GM18502 (cell line): Measurements from ENCODE around the gene DLGAP1.

Source experiments
- ATAC-seq: cut with Tn5 transposase; IDR thresholded peaks from one replicate; pipeline ENCODE4 v1.9.1; 2021; ENCODE audit warnings: mild to moderate bottlenecking; ENCODE audit not compliant: unreplicated experiment, poor library complexity

Gene DLGAP1

GRCh38 chr18:3967359-3968180 is 487.5 kb downstream of the DLGAP1 start:
- no peak for ATAC-seq

DNA sequence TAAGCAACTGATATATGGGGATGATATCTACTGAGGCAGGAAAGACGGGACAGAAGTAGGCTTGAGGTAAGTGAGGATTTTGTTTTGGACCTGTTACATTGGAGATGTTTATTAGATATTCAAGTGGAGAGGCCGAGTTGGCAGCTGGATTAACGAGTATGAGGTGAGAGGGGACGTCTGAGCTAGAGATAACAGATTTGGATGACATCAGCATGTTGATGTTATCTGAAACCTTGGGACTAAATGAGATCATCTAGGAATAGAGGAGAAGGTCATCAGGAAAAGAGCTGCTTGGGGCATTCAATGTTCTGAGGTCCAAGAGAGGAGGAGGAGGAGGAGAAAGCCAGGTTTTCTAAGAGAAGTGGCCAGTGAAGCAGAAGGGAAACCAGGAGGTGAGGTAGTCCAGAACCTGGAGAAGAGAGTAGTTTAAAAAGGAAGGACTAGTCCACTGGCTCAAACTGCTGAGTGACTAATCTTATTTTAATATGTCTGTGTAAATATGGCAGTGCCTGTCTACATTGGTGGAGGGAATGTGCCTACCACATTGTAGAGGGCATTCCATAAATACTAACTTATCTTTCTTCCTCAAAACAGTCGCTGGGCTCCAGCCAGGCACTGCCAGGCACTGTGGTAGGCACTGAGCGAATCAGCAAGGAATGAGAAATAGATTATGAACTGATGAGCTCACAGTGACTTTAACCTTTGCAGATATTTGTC is 488.3 kb downstream of the DLGAP1 start:
- ATAC-seq, result no peak

GRCh38 chr18:3966246-3966641 is 488.9 kb downstream of the DLGAP1 start:
- no peak for ATAC-seq

DNA sequence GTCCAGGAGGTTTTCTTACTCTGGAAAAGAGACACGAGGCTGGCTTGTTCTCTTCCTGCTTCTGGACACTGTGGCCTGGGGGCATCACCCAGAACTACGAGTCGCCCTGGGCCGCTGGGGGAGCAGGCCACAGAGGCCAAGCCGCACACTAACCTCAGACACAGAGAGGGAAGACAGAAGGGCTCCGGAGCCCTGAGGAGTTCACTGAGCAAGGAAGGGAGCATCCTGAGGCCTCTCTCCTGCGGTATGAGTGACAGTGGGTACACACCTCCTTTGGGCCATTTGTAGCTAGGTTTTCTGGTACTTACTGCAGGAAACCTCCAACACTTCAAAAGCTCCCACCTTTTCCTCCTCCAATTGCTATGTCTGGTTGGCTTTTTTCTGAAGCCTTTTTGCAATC is 494.1 kb downstream of the DLGAP1 start:
- no peak for ATAC-seq

DNA sequence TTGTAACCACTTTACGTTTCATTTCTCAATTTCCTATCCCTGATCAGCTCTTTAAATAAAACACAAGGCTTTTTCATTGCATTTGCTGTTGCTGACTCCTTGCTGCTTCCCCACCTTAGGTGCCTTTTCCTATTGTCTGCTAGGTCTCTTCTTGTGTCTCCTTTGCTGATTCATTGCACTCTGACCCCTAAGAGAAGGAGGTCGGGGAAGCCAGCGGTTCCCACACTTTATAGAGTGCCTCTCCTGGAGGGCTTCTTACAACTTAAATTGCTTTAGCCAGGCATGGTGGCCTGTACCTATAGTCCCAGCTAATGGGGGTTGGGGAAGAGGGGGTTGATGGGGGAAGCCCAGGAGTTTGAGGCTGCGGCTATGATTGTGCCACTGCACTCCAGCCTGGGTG is 495.0 kb downstream of the DLGAP1 start:
- ATAC-seq, result no peak

GRCh38 chr18:3952031-3952430 is 503.1 kb downstream of the DLGAP1 start:
- ATAC-seq, result no peak

- no peak for ATAC-seq
Measured at GRCh38 chr18:3950668-3951404, 504.3 kb downstream of the DLGAP1 start.

- no peak for ATAC-seq
Measured at GRCh38 chr18:3948958-3949357, 506.1 kb downstream of the DLGAP1 start.

- no peak for ATAC-seq
Measured at GRCh38 chr18:3947383-3947782, 507.7 kb downstream of the DLGAP1 start.

DNA sequence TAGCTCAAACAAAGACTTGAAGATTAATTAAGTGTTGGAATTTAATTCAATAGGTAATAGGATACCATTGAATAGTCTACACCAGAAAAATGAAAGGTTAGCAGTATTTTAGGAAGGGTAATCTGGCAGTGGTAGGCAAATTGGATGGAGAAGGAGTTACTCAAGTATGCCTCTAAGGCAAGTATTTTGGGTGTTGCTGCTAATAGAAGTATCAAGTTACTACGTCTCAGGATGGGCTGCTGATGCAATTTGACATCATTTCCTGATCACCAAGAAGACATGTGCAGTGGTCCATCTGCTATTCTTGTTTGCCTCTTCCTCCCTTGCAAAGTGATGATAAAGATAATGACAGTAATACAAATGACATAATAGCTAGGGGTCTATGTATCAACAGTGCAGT is 519.8 kb downstream of the DLGAP1 start:
- no peak for ATAC-seq

- no peak for ATAC-seq
Measured at GRCh38 chr18:3932276-3932675, 522.8 kb downstream of the DLGAP1 start.

DNA sequence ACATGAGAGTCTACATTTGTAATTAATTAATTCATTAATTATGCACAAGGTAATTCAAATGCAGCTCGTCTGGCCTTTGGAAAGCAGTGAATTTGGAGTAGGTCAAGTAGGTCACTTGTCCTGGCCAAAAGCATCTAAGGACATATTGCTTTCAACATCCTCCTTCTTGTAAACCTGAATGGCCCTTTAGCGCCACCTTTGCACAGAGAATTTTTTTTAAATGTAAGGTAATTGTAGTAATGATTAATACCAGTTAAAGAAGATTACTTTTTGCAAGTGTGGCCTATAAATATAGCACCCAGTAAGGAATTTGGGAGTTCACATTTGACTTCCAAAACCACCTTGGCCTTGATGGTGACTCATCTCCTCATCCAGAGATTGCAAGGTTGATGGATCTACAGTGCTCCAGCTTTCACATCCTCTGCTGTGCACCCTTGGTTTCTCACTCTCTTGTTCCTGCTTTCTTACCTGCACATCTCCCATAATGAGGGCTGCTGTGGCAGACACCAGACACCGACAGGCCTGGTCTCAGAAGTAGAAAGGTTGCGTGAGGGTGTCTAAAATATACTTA is 523.5 kb downstream of the DLGAP1 start:
- no peak for ATAC-seq

- ATAC-seq, result no peak
Measured at GRCh38 chr18:3931013-3931315, 524.1 kb downstream of the DLGAP1 start.

DNA sequence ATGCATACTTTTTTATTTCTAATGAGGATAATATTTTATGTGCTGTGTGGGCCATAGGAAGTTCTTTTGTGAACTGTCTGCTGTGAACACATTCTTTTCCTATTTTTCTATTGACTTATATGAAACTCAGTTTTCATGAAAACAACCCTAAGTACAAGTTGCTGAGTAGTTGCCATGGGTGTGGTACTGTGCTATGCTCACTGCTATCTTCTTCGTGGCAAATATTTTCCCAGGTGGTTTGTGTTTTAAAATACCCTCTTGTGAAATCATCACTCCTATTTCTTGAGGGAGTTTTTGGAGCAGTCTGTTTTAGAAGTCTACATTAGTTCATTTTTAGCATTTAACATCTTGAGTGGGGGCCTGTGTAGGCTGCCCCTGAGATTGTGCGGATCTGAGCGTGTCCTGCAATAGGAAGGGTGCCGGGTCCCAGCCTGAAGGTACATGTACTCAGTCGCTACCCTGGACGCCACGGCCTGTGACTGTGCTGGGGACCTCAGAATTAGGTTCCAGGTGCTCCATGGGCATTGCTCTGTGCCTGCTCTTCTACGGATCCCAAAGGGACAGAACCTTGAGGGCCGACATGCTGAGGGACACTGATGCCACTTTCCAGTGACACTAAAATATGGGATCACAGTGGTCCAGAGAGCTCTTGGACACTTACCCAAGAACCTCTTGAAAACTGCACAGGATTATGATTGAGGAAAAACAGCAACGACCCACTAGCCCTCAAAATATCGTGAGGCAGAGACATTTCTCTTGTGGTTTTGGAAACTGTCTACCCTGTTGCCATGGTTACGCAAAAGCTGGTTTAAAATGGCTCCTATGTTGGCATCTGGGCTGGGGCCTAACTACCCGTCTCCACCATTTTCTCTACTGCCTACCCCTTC is 524.7 kb downstream of the DLGAP1 start:
- ATAC-seq, result no peak

DNA sequence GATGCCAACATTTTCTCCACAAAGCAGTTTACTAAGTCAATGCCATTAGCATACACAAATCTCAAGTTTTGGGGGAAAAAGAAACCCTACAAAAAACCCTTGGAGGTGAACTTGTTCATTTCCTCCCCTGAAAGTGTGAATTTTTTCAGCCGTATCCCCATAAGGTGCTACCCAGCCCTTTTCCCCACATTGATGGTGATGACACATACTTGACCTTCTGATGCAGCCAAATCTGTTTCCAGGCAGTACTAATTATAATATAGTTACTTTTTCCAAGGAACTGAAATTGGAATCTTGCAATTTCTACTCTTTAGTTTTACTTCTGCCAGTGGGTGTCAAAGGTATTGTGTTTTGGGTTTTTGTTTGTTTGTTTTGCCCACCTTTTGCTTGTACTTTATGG is 530.7 kb downstream of the DLGAP1 start:
- ATAC-seq, result no peak

GRCh38 chr18:3923750-3924149 is 531.4 kb downstream of the DLGAP1 start:
- ATAC-seq, result no peak

DNA sequence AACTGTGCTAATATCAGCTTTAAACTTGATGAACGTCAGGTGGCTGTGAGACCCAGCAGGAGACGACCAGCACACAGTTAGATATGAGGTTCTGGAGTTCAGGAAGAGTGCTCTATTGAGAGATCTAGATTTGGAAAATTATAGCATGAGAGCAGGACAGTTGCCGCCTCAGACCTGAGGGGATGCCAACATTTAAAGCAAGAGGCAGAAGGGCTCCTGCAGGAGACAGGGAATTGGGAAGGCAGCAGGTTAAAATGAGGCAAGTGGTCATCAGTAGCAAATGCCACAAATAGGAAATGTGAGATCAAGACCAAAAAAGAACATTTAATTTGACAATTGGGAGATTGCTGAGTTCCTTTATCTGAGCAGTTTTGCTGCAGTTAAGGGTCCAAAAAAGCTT is 533.3 kb downstream of the DLGAP1 start:
- ATAC-seq, result no peak

DNA sequence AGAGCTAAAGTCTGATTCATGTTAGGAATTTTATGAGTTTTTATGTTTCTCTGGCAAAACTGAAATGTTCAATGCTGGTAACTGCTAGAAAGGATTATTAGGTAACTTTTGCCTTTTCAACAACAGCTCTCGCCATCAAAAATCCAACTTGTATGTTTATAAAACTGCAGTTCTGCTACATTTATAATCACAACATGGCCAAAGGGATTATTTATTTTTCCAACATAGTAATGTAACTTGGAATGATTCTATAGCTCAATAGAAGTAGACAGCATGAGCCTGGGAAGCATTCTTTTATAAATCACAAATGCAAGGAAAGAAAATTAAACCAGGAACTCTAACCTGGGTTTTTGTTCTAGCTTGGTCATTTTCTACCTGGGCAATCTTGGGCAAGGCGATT is 534.3 kb downstream of the DLGAP1 start:
- ATAC-seq, result no peak

DNA sequence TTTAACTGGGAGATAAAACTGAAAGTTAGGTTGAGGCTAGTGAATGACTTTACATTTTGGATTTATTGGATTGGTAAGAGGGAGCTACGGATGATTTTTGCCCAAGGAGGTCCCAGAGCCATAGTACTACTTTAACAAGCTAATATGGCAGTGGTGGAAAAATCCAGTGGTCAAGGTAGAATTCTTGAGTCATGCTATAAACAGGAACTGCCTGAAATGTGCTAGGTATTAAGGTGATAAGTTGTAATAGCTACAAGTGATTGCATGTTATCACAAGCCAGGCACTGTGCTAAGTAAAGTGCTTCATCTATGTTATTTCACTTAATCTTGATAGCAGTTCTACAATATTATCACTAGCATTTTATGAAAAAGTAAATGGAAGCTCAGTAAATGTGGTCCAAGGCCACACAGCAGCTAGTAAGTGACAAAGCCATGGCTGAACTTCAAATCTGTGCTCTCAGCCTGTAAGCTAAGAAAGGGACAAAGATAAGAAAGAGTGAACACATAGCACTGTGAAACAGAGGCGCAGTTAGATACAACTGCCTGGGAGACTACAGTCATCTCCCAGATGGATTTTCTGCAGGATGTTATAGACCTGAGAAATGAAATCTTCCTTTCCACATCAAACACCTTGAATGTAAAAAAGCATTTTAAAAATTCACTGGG is 535.6 kb downstream of the DLGAP1 start:
- no peak for ATAC-seq

DNA sequence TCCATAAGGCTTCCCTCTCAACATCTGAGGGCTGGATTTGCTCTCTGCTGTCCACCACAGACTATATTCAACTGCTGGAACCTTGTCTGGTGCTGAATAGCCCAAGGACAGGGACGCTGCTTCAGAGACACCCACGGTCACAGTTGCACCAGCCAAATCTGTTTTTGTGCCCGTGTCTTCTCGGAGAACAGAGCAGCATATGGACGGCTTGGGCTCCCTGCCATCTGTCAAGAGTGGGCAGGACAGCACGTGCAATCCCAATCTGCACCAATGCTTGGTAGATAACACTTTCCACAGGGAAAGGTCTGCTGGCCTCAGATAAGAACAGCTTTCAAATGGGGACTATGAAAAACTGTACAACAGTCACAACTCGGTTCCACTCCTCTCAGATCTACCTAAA is 539.0 kb downstream of the DLGAP1 start:
- no peak for ATAC-seq
